ENCODE data around the gene LIN52.
"Not testable (repeated sequence)": the region's sequence is repeated elsewhere in the genome, so short reads cannot be mapped to it uniquely, and the experiment has no call there.

LIN52 gene

DNA sequence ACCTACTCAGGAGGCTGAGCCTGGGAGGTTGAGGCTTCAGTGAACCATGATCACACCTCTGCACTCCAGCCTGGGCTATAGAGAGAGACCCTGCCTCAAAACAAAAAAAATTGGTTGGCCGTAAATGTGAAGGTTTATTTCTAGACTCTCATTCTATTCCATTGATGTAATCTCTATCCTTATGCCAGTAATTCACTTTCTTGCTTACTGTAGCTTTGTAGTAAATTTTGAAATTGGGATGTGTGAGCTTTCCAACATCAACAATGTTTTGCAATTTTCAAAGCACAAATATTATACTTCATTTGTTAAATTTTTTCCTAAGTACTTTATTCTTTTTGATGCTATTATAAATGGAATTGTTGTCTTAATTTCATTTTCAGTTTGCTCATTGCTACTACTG is 24.6 kb downstream of the LIN52 start:
- DNase-seq (ENCODE audit: low spot score): no peak

DNA sequence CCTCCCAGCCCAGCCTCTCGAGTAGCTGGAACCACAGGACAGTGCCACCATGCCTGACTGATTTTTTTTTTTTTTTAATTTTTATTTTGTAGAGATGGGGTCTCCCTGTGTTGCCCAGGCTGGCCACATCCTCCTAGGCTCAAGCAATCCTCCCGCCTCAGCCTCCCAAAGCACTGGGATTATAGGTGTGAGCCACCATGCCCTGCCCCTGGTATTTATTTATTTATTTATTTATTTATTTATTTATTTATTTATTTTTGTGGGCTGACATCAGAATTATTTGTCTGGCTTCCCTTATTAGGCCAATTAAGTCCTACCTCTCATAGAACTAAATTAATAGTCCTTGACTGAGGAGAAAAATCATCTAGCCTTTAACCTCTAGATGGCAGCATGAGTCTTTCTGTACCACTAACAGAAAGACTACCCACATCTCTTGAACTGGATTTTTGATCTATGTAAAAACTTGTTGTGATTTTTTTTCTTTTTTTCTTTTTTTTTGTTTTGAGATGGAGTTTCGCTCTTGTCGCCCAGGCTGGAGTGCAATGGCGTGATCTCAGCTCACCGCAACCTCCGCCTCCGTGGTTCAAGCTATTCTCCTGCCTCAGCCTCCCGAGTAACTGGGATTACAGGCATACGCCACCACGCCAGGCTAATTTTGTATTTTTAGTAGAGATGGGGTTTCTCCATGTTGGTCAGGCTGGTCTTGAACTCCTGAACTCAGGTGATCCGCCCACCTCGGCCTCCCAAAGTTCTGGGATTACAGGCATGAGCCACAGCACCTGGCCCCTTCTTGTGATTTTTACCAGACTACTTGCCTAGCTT is 26.9 kb downstream of the LIN52 start:
- peak; percentile 82 for DNase-seq (ENCODE audit: low spot score)

DNA sequence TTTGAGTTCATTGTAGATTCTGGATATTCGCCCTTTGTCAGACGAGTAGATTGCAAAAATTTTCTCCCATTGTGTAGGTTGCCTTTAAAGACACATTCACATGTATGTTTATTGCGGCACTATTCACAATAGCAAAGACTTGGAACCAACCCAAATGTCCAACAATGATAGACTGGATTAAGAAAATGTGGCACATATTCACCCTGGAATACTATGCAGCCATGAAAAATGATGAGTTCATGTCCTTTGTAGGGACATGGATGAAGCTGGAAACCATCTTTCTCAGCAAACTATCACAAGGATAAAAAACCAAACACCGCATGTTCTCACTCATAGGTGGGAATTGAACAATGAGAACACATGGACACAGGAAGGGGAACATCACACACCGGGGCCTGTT is 40.7 kb downstream of the LIN52 start:
- DNase-seq (ENCODE audit: low spot score): not testable (repeated sequence)

DNA sequence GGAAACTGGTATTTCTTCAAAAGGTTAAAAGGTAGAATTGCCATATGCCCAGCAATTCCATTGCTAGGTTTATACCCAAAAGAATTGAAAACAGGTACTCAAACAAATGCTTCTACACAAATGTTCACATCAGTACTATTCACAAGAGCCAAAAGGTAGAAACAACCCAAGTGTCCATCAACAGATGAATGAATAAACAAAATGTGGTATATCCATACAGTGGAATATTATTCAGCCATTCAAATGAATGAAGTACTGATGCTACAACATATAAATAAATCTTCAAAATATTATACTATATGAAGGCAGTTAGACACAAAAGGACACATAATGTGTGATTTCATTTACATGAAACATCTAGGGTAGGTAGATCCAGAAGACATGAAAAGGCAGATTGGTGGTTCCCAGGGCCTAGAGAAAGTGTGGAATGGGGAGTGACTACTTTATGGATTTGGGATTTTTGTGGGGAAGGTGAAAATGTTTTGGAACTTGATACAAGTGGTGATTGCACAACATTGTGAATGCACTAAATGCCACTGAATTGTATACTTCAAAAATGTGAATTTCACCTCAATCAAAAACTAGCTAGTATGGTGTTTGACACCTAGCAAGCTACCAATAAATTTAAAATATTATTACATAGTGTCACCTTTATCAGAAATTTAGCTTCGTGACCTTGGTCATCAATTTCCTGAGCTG is 41.7 kb downstream of the LIN52 start:
- DNase-seq (ENCODE audit: low spot score): no peak

DNA sequence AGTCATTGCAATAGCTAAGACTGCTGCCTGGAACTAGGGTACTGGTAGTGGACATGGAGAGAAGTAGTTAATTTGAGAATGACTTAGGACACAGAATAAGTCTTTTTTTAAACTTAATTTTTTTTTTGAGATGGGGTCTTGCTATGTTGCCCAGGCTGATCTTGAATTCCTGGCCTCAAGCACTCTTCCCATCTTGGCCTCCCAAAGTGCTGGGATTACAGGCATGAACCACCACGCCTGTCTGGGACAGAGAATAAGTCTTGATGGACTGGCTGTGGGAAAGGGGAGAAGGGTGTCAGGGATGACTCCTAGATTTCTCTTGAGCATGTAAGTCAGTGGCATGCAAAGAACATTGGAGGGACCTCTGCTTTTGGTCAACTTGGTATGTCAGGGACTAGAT is 42.9 kb downstream of the LIN52 start:
- DNase-seq (ENCODE audit: low spot score): no peak

DNA sequence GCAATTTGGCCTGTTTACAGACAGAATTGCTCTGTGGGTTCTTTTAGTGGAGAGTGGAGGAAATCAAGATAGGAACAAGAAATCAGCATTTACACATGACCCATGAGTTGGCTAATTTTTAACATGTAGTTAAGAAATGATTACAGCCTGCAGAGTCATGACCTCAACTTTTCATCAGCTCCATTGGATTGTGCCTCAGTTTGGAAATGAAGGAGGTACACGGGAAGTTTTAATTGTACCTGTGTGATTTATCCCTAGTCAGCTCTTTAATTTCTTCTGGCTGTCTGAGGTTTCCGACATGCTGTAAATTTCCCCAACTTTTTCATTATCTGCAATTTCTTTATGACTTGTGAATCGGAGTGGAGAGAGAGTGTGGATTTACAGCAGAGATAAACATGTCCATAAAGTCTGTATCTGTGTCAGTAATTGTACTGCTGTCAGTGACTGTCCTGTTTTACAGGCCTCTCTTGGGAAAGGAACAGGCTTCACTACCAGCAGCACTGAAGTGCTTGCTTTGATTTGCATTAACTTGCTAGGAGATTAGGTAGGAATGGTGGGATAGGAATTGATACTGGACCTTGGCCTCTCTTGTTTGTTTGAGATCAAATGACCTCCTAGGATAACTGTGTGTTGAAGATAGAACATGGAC is 49.2 kb downstream of the LIN52 start:
- DNase-seq (ENCODE audit: low spot score): no peak

DNA sequence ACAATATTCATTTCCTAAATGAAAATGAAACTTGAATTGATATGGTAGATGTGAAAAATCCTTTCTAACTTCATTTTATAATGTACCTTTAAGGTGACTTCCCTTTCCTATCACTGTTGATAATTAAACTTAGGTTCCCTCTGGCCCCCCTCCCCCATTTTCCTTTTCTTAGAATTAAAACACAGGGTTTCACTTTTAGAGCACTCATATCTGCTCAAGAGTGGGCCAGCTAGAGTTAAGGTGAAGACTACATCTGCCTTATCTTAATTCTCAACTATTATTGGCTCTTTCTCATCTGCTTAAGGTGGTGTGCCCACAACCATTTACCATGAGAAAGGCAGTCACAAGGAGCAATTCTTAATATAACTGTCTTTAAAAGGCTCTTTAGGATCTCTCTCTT is 49.7 kb downstream of the LIN52 start:
- DNase-seq (ENCODE audit: low spot score): no peak

DNA sequence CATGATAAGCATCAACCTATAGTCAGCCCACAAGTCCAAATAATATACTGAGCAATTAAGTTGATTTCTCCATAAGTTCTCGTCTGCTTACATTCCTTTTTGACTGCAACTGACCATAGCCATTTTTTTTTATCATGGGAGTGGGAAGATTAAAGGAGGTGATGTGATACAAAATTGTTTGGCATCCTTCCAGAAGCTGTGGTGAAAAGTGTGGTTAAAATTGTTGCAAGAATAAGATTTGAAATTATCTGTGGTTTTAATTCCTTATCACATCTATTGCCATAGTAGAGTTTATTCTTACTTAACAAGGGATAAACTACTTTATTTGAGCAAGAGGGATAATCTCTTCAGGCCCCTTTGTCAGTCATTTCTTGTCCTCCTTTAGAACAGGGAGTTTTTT is 50.7 kb downstream of the LIN52 start:
- DNase-seq (ENCODE audit: low spot score): no peak

DNA sequence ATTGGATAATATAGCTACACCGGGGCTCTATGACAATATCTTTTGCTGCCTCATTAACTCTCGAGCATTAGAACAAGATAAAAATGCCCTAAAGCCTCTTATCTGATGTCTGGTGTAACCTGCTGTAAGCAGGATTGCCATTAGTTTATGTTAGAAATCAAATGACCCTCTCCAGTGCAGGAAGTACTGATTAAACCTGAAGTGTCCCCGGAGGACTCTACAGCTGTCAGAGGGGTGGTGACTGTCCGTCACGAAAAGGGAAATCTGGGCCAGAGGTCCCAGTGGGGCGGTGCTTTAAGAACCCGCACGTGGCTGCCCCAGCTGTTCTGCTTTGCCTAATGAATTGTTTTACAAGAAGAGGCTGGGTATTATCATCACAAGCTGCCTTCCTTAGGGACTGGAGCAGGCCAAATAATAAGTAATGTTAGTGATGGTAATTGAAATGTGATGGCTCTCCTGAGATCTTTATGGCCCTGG is 55.7 kb downstream of the LIN52 start:
- DNase-seq (ENCODE audit: low spot score): no peak

DNA sequence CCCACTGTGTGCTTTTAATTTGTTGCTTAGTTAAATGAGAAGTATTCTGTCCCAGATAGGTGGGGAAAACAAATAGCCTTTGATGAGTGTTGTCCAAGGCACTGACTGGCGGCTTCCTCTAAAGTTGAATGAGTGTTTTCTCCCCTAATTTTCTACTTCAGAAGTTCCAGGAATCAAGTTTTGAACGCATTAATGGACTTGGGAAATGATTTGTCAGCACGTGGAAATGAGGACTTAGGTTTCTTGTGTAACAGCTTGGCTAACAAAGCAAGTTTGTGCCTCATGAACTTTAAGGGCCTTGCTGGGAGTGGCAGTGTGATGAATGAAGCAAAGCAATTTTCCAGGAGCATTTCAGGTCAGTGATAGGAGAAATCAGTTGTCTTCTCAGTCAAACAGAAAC is 56.9 kb downstream of the LIN52 start:
- DNase-seq (ENCODE audit: low spot score): no peak

DNA sequence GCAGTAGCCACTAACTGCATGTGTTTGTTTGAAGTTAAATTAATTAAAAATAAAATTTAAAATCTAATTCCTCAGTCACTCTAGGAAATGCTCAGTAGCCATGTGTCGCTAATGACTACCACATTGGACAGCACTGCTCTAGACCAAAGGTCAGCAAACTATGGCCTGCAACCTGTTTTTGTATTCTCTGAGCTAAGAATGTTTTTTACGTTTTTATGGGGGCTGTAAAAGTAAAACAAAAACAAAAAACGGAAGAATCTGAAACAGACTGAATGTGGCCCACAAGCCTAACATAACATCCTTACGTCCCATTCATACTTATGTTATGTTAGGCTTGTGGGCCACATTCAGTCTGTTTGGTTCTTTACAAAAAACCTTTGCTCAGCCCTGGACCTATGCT is 57.8 kb downstream of the LIN52 start:
- DNase-seq (ENCODE audit: low spot score): no peak

DNA sequence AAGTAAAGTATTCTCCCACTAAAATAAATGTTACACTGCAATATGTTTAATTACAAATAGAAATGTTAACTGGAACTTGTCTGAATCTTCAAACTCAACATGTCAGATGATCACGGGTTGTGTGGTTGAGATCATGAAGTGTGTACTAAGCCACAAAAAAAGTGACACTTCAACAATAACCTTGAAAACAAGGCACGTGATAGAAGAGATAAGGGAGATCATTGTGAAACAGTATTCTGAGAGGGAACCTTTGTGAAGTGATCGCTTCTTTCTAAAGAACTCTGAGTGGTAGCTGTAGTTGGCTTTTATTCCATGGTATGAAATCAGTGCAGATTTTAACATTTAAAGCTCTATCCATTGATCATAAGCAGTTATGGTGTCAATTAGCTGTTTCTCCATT is 60.0 kb downstream of the LIN52 start:
- DNase-seq (ENCODE audit: low spot score): no peak

DNA sequence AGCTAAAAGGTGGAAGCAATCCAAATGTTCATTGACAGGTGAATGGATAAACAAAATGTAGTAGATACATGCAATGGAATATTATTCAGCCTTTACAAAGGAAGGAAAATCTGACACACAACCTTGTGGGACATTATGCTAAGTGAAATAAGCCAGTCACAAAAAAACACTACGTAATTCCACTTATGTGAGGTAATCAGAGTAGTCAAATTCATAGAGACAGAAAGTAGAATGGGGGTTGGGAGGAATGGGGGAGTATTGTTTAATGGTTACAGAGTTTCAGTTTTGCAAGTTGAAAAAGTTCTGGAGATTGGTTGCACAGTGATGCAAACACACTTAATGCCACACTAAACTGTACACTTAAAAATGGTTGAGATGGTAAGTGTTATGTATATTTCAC is 62.8 kb downstream of the LIN52 start:
- no peak for DNase-seq (ENCODE audit: low spot score)

DNA sequence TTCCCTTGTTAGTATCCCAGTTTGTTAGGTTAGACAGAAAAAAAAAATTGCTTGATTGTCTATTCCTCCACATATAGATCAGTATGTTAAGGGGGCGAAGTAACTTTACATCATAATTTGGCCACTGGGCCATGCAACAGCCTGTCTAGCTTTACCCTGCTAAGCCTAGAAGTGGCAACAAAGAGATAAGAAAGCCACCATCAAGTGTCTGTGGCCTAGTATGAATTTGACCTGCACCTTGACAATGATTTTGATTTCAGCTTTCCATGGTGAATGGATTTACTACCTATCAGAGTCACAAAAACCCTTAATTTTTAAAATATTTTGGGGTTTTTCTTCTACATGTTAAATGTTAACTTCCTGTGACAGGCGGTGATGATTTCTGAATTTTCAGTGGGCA is 63.9 kb downstream of the LIN52 start:
- DNase-seq (ENCODE audit: low spot score): no peak

DNA sequence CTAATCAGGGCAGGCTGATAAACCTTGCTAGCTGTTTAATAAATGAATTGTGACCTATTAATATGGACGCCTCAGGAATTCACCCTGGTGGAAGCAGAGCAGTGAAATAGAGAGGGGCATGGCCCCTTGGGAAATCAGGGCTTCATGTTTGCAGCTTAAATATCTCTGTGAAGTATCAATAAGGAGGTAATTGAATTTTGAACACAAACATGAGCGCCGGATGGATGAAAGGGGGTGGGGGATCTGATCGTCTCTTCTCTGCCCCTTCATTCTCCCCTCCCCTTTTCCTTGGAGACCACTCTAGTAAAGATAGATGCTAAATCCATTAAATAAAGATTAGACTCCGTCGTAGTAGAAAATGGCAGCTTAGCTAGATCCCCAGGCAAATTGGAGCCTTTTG is 70.5 kb downstream of the LIN52 start:
- DNase-seq (ENCODE audit: low spot score): no peak

DNA sequence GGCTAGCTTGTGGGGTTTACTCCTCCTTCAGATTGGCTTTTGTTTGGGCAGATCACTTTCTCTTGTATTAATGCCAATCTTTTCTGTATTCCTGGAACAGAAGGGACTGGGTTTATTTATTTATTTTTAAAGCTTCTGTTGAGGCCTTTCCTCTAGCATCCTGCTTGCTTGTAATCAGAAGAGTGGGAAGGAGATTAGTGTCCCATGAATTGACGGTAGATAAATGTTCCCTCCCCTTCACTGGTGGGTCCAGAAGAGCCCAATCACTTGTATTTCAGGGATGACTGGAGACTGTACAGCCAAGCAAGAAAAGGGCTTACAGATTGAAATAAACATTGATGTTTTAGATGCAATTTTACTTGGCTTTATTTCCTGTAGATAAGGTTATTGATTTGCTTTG is 71.0 kb downstream of the LIN52 start:
- DNase-seq (ENCODE audit: low spot score): no peak

DNA sequence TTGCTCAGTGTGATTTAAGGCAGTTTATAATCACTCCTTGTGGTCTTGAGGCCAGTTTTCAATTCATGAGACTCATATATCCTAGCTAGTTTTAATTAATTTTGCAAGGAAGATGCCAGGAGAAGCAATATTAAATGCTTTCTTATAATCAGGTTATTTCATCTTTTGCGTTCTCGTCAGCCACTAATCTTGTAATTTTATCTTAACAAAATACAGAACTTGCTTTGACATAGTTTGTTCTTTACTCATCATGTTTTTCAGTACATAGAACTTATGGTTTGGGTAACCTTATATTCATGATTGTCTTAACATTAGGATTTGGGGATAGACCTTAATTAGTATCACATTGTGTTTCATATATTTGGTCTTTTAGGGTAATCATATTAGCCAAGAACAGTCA is 76.0 kb downstream of the LIN52 start:
- DNase-seq (ENCODE audit: low spot score): no peak

DNA sequence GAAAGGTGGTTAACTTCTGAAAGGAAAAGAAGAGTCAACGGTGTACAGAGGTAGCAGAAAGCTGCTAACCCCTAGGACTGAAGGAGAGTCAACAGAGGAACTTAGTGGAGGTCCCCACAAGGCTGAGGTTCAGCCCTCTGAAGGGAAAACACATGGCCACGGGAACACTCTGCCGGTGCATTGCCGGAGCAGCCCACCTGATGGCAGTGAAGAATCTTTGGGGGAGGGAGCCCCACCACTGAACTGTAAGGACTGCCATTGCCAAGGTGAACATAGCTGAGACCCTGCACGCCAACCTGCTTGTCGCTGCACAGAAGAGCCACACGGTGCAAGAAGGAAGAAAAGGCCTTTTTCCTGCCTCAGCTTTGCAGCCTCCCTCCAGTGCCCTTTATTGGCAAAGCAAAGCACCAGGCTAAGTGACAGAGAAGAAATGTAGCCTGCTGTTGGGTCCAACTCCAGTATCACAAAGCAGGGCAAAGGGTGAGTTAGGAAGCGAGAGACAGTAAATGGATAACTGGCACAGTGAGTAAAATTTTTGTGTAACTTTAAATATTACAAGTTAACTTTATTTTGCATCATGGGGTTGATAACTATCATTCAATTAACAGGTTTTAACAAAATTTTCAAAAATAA is 76.9 kb downstream of the LIN52 start:
- no peak for DNase-seq (ENCODE audit: low spot score)

DNA sequence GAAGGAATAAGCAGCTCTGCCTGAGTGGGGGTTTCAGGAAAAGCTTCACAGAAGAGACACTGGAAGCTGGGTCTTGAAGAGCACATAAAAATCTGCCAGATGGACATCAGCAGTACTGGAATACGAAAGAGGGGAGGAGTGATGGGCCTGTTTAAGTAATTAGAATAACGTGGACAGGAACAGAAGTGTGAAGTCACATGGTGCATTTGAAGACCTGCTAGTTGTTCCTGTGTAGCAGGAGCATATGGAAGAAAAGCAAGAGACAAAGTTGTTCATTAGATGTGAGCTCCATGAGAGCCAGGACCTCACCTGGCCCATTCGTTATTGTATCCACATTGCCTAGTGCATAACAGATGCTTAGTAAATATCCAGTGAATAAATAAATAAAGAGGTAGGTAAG is 85.2 kb downstream of the LIN52 start:
- DNase-seq (ENCODE audit: low spot score): no peak

DNA sequence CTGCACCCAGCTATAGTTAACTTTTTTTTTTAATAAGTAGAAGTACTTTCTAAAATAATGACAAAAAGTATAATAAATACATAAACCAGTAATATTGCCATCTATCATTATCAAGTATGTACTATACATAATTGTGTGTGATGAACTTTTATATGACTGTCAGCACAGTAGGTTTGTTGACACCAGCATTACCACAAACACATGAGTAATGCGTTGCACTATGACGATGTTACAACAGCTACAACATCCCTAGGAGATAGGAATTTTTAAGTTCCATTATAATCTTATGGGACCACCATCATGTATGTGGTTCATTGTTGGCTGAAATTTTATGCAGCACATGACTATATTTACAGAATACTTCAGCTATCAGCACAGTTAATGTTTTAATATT is 91.6 kb downstream of the LIN52 start:
- no peak for DNase-seq (ENCODE audit: low spot score)

DNA sequence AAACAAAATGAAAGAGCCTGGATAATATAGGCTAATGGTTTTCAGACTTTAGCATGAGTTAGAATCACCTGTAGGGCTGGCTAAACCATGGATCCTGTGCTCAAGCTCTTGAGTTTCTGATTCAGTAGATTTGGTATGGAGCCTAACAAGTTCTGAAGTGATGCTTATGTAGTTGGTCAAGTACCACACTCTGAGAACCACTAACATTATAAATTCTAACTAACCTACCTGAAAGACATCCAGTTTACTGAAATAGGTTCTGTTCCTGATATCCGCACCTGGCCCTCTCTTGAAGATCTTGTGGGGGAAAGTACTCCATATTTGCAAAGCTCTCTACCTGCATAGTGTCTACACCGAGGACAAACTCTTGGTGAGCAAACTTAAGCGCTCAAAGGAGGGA is 95.1 kb downstream of the LIN52 start:
- DNase-seq (ENCODE audit: low spot score): no peak

DNA sequence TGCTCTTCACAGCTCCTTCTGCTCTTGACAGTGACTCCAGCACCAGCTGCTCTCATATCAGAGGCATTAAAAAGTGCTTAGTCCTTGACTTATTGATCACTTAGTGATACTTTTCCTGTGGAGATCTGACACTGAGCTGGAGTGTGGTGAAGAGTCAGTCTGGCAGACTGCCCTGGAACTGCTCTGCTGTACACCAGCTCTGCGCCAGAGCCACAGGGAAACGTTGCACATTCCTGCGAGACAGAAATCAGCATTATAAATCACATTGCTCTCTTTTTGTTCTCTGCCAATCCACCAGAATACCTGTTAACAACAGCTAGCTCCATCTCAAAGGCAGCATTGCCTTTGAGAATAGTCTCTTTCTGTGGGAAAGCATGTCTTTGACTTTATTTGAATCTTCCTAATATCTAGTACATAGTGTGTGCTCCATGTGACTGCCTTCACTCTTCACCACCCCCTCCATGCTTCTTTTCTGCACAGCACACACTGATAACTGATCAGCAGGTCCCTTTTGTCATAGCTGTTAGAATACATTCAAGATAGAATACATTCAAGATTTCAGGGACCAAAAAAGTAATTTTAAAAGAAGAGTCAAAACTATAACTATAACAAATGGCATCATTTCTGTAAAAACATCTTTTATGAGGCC is 106.3 kb downstream of the LIN52 start:
- DNase-seq (ENCODE audit: low spot score): no peak
